Uterus (tissue), 4 donors: ENCODE data around the gene TRIM65. TPM values are rescaled to one million over a fixed set of nuclear protein-coding genes. Genes with fewer than 3 reads are reported as not detected.
"Not testable (repeated sequence)": the region's sequence is repeated elsewhere in the genome, so short reads cannot be mapped to it uniquely, and the experiment has no call there.

ENCODE experiments used
- DNase-seq, 2 donors: peaks; one replicate each; pipeline ENCODE4 v3.0.0-alpha.2; 2019 to 2020
- H3K27ac ChIP-seq, 2 donors: fragments of 200-600 bp; sonication (generic); 1 replicate in 1 of 2; 2 replicates in 1 of 2; pipeline ENCODE4 v1.5.1; 2016 to 2018
- H3K27me3 ChIP-seq, 2 donors: fragments of 200-600 bp; sonication (generic); one replicate each; pipeline ENCODE4 v1.5.1; 2018 to 2019; ENCODE audit warnings: control low read depth in 1 of 2
- H3K36me3 ChIP-seq, 2 donors: fragments of 200-600 bp; sonication (generic); one replicate each; pipeline ENCODE4 v1.5.1; 2019; ENCODE audit warnings: control low read depth in 1 of 2
- H3K4me1 ChIP-seq, 2 donors: fragments of 200-600 bp; sonication (generic); one replicate each; pipeline ENCODE4 v1.5.1; 2018 to 2019; ENCODE audit warnings: control low read depth in 1 of 2
- H3K4me3 ChIP-seq, 2 donors: fragments of 200-600 bp; sonication (generic); 1 replicate in 1 of 2; 2 replicates in 1 of 2; pipeline ENCODE4 v1.5.1; 2018 to 2019; ENCODE audit warnings: mild to moderate bottlenecking in 1 of 2
- H3K9me3 ChIP-seq, 2 donors: fragments of 200-600 bp; sonication (generic); one replicate each; pipeline ENCODE4 v1.5.1; 2019; ENCODE audit warnings: control low read depth in 1 of 2
- POLR2A ChIP-seq, 2 donors: fragments of 450-650 bp; IDR thresholded peaks; one replicate each; pipeline ENCODE4 v1.6.1; 2016; ENCODE audit warnings: antibody characterized with exemption in 2 of 2, mild to moderate bottlenecking in 1 of 2, moderate library complexity in 1 of 2
- intact Hi-C: fragments of 100-400 bp; cut with DNase I; formaldehyde crosslinking; loops from one replicate; pipeline ENCODE4 v1.15.1; 2023; ENCODE audit warnings: low total_unique reads
- total RNA-seq, 4 donors: library from RNA; depleted of rRNA in 3 of 4; stranded (reverse); fragments of >200 nt in 3 of 4; gene quantifications; one replicate each; pipeline versions ENCODE4 v1.1.0 to v1.2.4, GENCODE V29; 2014 to 2023
- TF ChIP-seq, protein P1 (sequence below), 4 experiments: fragments of 200-600 bp in 2 of 4; fragments of 450-650 bp in 2 of 4; sonication (generic) in 2 of 4; IDR thresholded peaks; one replicate each; pipeline ENCODE4 v1.5.1; 2016 to 2019; ENCODE audit warnings: antibody characterized with exemption in 4 of 4, mild to moderate bottlenecking in 2 of 4, moderate library complexity in 1 of 4
- donor health status: DM: yes; HTN: yes; CAD: no.

Gene TRIM65
- total RNA-seq, 4 donors from 2014 or later: 20.0 to 36.9 (median 30.1) TPM

GRCh38 chr17:75869282-75870141 lies 27.2 kb downstream of the TRIM65 start:
- TF ChIP-seq, protein P1, sequence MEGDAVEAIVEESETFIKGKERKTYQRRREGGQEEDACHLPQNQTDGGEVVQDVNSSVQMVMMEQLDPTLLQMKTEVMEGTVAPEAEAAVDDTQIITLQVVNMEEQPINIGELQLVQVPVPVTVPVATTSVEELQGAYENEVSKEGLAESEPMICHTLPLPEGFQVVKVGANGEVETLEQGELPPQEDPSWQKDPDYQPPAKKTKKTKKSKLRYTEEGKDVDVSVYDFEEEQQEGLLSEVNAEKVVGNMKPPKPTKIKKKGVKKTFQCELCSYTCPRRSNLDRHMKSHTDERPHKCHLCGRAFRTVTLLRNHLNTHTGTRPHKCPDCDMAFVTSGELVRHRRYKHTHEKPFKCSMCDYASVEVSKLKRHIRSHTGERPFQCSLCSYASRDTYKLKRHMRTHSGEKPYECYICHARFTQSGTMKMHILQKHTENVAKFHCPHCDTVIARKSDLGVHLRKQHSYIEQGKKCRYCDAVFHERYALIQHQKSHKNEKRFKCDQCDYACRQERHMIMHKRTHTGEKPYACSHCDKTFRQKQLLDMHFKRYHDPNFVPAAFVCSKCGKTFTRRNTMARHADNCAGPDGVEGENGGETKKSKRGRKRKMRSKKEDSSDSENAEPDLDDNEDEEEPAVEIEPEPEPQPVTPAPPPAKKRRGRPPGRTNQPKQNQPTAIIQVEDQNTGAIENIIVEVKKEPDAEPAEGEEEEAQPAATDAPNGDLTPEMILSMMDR (IDR thresholded peaks at IDR 0.05): no peak
- no peak for TF ChIP-seq POLR2A (IDR thresholded peaks at IDR 0.05)
- H3K4me1 ChIP-seq: peaks cover 7 to 20% of the 10 kb centered on the region in 2 donors
- no peaks in the 10 kb centered on the region for H3K27me3 ChIP-seq
- DNase-seq: peak in 1 of 2 donors; percentile 75
- no peaks in the 10 kb centered on the region for H3K36me3 ChIP-seq
- peak overlapping the region; percentile 87 to 99 for H3K27ac ChIP-seq
- peak overlapping the region; percentile 8 to 25 for H3K4me3 ChIP-seq
- no peaks in the 10 kb centered on the region for H3K9me3 ChIP-seq
- intact Hi-C loops: no loop called here

- Histone ChIP-seq H3K4me1 (peaks cover 7 to 14% of the 10 kb centered on the region in 2 donors), H3K27ac (peak overlapping the region; percentile 87 to 99)
- H3K27me3 ChIP-seq, DNase-seq, H3K36me3 ChIP-seq, H3K9me3 ChIP-seq, H3K4me3 ChIP-seq, intact Hi-C loops: not testable (repeated sequence)
Observed at GRCh38 chr17:75868730-75869281, 27.9 kb downstream of the TRIM65 start.

GRCh38 chr17:75865404-75866188 lies 31.2 kb downstream of the TRIM65 start:
- peak overlapping the region; percentile 76 to 81 for H3K27ac ChIP-seq
- DNase-seq, H3K4me1 ChIP-seq, H3K27me3 ChIP-seq, intact Hi-C loops, H3K4me3 ChIP-seq, H3K9me3 ChIP-seq, H3K36me3 ChIP-seq: not testable (repeated sequence)

- intact Hi-C loops, H3K4me3 ChIP-seq, H3K9me3 ChIP-seq, H3K36me3 ChIP-seq, DNase-seq, H3K27me3 ChIP-seq, H3K4me1 ChIP-seq: not testable (repeated sequence)
- peak overlapping the region; percentile 76 to 81 for H3K27ac ChIP-seq
Observed at GRCh38 chr17:75864887-75865286, 31.9 kb downstream of the TRIM65 start.

DNA sequence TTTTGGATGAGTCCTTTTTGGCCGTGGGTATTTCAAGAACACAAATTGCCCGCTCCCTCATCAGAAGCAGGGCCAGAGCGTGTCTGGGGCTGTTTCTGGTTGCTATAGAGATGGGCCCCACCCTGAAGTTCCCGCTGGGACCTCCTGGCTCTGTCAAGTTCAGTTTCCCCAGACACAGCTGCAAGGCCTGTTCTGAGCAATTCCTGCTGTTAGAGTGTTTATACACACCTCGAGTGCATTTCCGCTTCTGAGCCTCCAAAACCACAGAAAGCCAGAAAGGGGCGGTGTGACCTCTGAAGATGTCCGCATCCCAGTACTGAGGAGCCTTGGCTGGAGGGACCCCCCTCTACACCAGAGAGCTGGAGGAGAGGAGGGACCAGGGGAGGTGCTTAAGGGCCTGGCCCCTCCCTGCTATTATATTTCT lies 32.3 kb downstream of the TRIM65 start:
- DNase-seq: peak; percentile 79 to 84
- TF ChIP-seq, protein P1 (IDR thresholded peaks at IDR 0.05): no peak
- no peak for TF ChIP-seq POLR2A (IDR thresholded peaks at IDR 0.05)
- H3K27ac ChIP-seq: peak overlapping the region; percentile 76 to 81
- H3K9me3 ChIP-seq: no peaks in the 10 kb centered on the region
- intact Hi-C loops: no loop called here
- H3K4me3 ChIP-seq: no peak overlapping the region
- H3K36me3 ChIP-seq: no peaks in the 10 kb centered on the region
- no peaks in the 10 kb centered on the region for H3K27me3 ChIP-seq
- H3K4me1 ChIP-seq: no peaks in the 10 kb centered on the region

DNA sequence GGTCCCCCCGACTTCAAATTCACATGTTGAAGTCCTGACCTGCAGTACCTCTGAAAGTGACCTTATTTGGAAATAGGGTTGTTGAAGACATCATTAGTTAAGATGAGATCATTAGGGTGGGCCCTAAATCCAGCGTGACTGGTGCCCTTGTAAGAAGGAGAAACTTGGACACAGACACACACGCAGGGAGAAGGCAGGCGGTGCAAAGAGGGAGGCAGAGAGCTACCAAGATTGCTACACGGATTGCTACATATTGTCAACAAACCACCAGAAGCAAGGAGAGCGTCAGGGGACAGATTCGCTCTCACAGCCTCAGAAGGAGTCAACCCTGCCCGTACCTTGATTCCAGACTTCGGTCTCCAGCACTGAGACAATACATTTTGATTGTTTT lies 34.8 kb downstream of the TRIM65 start:
- intact Hi-C loops: no loop called here
- H3K4me3 ChIP-seq: no peak overlapping the region
- no peaks in the 10 kb centered on the region for H3K4me1 ChIP-seq
- peak overlapping the region; percentile 61 to 75 for H3K27ac ChIP-seq
- DNase-seq: peak in 1 of 2 donors; percentile 67
- no peaks in the 10 kb centered on the region for H3K36me3 ChIP-seq
- no peaks in the 10 kb centered on the region for H3K27me3 ChIP-seq
- H3K9me3 ChIP-seq: no peaks in the 10 kb centered on the region
- TF ChIP-seq, protein P1 (IDR thresholded peaks at IDR 0.05): no peak
- peak; percentile 13 to 16 for TF ChIP-seq POLR2A (IDR thresholded peaks at IDR 0.05)

GRCh38 chr17:75859358-75859757 lies 37.4 kb downstream of the TRIM65 start:
- peak overlapping the region in 1 of 2 donors; percentile 16 for H3K27ac ChIP-seq
- intact Hi-C loops: not testable (repeated sequence)

More at GRCh38 chr17:75859358-75859757, 37.4 kb downstream of the TRIM65 start:
- not testable (repeated sequence) for H3K36me3 ChIP-seq, H3K4me3 ChIP-seq, H3K9me3 ChIP-seq, H3K27me3 ChIP-seq, DNase-seq, H3K4me1 ChIP-seq
